H1 (cell line): ENCODE measurements around the gene TAS2R41. TPM values are rescaled to one million over a fixed set of nuclear protein-coding genes. Genes with fewer than 3 reads are reported as not detected.
"Not testable (repeated sequence)": the region's sequence is repeated elsewhere in the genome, so short reads cannot be mapped to it uniquely, and the experiment has no call there.

Experiments used
- CTCF ChIA-PET: fragments of 300-600 bp; sonication (Branson Sonifier 250); formaldehyde crosslinking; loops from one replicate; lab custom pipeline; 2021; ENCODE audit not compliant: partially characterized antibody; lab: Charles Lee
- POLR2A ChIA-PET: fragments of 300-600 bp; sonication (Branson Sonifier 250); formaldehyde crosslinking; loops from one replicate; lab custom pipeline; 2021; ENCODE audit warnings: inconsistent platforms; ENCODE audit not compliant: partially characterized antibody; lab: Charles Lee
- DNase-seq, 2 experiments: peaks; one replicate each; pipeline versions ENCODE4 v3.0.0 to v3.0.0-alpha.2; 2010 to 2022; ENCODE audit warnings: low spot score in 2 of 2, low read depth in 1 of 2, mixed read lengths in 1 of 2
- FAIRE-seq: peaks from 2 replicates; lab custom pipeline; 2011; peaks lifted over from hg19 to GRCh38; lab: Jason Lieb, UNC
- H2AFZ ChIP-seq: 2 replicates; pipeline ENCODE4 v1.8.1; 2012; ENCODE audit warnings: low read length, inconsistent platforms
- H2AK5ac ChIP-seq: 2 replicates; pipeline ENCODE4 v1.6.1; 2013; ENCODE audit warnings: low read depth, low read length
- H2BK120ac ChIP-seq: replicated peaks from 2 replicates; pipeline ENCODE3; 2013; ENCODE audit warnings: low read depth, low read length, inconsistent platforms
- H2BK12ac ChIP-seq: 2 replicates; pipeline ENCODE4 v1.6.1; 2013; ENCODE audit warnings: low read depth, low read length
- H2BK15ac ChIP-seq: 2 replicates; pipeline ENCODE4 v1.6.1; 2013; ENCODE audit warnings: low read length
- H2BK20ac ChIP-seq: 2 replicates; pipeline ENCODE4 v1.6.1; 2013; ENCODE audit warnings: low read length
- H2BK5ac ChIP-seq: 2 replicates; pipeline ENCODE4 v1.6.1; 2013; ENCODE audit warnings: low read depth, low read length
- H3K14ac ChIP-seq: 2 replicates; pipeline ENCODE4 v1.6.1; 2013; ENCODE audit warnings: inconsistent platforms; ENCODE audit not compliant: insufficient read length
- H3K18ac ChIP-seq: 2 replicates; pipeline ENCODE4 v1.6.1; 2013; ENCODE audit warnings: low read length; ENCODE audit errors: extremely low read depth
- H3K23ac ChIP-seq: 2 replicates; pipeline ENCODE4 v1.6.1; 2013; ENCODE audit warnings: inconsistent platforms; ENCODE audit not compliant: insufficient read length
- H3K23me2 ChIP-seq: 2 replicates; pipeline ENCODE4 v1.6.1; 2013; ENCODE audit warnings: low read depth, low read length
- H3K27ac ChIP-seq: 2 replicates; pipeline ENCODE4 v1.6.1; 2011; ENCODE audit warnings: low read depth, low read length, inconsistent platforms
- H3K27me3 ChIP-seq, 4 experiments: replicated peaks in 1 of 4; 1 replicate in 1 of 4; 2 replicates in 3 of 4; pipeline versions ENCODE4 v1.6.1 to v1.8.1; 2011 to 2013; ENCODE audit warnings: low read length in 3 of 4, mild to moderate bottlenecking in 3 of 4, inconsistent platforms in 2 of 4, mixed read lengths in 2 of 4, moderate library complexity in 1 of 4; ENCODE audit not compliant: control insufficient read depth in 3 of 4, insufficient read depth in 3 of 4; ENCODE audit errors: extremely low read depth in 1 of 4
- H3K36me3 ChIP-seq, 4 experiments: 2 replicates each; pipeline versions ENCODE4 v1.6.1 to v1.8.1; 2011 to 2013; ENCODE audit warnings: mild to moderate bottlenecking in 4 of 4, low read length in 3 of 4, moderate library complexity in 2 of 4, control low read depth in 1 of 4, inconsistent platforms in 1 of 4; ENCODE audit not compliant: insufficient read depth in 4 of 4, control insufficient read depth in 2 of 4
- H3K4ac ChIP-seq: replicated peaks from 2 replicates; pipeline ENCODE3; 2013; ENCODE audit warnings: low read length, low read depth, mixed read lengths, inconsistent platforms; ENCODE audit not compliant: insufficient read length
- H3K4me1 ChIP-seq, 4 experiments: replicated peaks in 1 of 4; 1 replicate in 1 of 4; 2 replicates in 3 of 4; pipeline versions ENCODE4 v1.6.1 to v1.8.1; 2011 to 2013; ENCODE audit warnings: low read length in 3 of 4, inconsistent platforms in 2 of 4, mixed read lengths in 1 of 4; ENCODE audit not compliant: insufficient read depth in 4 of 4, control insufficient read depth in 3 of 4
- H3K4me2 ChIP-seq, 2 experiments: 2 replicates each; pipeline versions ENCODE4 v1.6.1 to v1.8.1; 2011 to 2013; ENCODE audit warnings: low read depth in 2 of 2, low read length in 2 of 2, control low read depth in 1 of 2, inconsistent platforms in 1 of 2, mild to moderate bottlenecking in 1 of 2; ENCODE audit not compliant: insufficient read depth in 1 of 2
- H3K4me3 ChIP-seq, 4 experiments: fragments of 200-600, 300-600 bp in 1 of 4; sonication (generic), shearing (Covaris generic), sonication (Bioruptor Twin) in 1 of 4; 2 replicates each; pipeline versions ENCODE4 v1.5.1 to v1.8.1; 2011 to 2016; ENCODE audit warnings: low read length in 4 of 4, low read depth in 3 of 4, control low read depth in 2 of 4, inconsistent platforms in 2 of 4, mild to moderate bottlenecking in 2 of 4, mixed read lengths in 1 of 4, moderate library complexity in 1 of 4; ENCODE audit not compliant: insufficient read depth in 2 of 4; ENCODE audit errors: extremely low read depth in 1 of 4
- H3K56ac ChIP-seq: replicated peaks from 2 replicates; pipeline ENCODE3; 2013; ENCODE audit warnings: low read depth, mild to moderate bottlenecking, mixed read lengths, low read length, inconsistent platforms; ENCODE audit not compliant: insufficient read length
- H3K79me1 ChIP-seq: 2 replicates; pipeline ENCODE4 v1.6.1; 2013; ENCODE audit warnings: low read depth, low read length, control low read depth
- H3K79me2 ChIP-seq, 2 experiments: 2 replicates each; pipeline versions ENCODE4 v1.6.1 to v1.8.1; 2012 to 2013; ENCODE audit warnings: low read length in 2 of 2, mild to moderate bottlenecking in 2 of 2, inconsistent platforms in 1 of 2; ENCODE audit not compliant: insufficient read depth in 2 of 2, control insufficient read depth in 1 of 2
- H3K9ac ChIP-seq, 4 experiments: replicated peaks in 1 of 4; 1 replicate in 1 of 4; 2 replicates in 3 of 4; pipeline versions ENCODE4 v1.6.1 to v1.8.1; 2011 to 2013; ENCODE audit warnings: low read depth in 3 of 4, low read length in 3 of 4, control low read depth in 2 of 4, mild to moderate bottlenecking in 2 of 4, moderate library complexity in 2 of 4, inconsistent platforms in 1 of 4; ENCODE audit errors: extremely low read depth in 1 of 4
- H3K9me3 ChIP-seq, 2 experiments: 2 replicates each; pipeline versions ENCODE4 v1.6.1 to v1.8.1; 2012 to 2013; ENCODE audit warnings: mild to moderate bottlenecking in 2 of 2, moderate library complexity in 2 of 2, control low read depth in 1 of 2, inconsistent platforms in 1 of 2, low read depth in 1 of 2, low read length in 1 of 2, mixed read lengths in 1 of 2; ENCODE audit not compliant: insufficient read depth in 2 of 2
- H4K20me1 ChIP-seq, 2 experiments: replicated peaks in 1 of 2; 2 replicates each; pipeline versions ENCODE3 to v1.8.1; 2011 to 2013; ENCODE audit warnings: inconsistent platforms in 2 of 2, low read length in 2 of 2, mild to moderate bottlenecking in 1 of 2; ENCODE audit not compliant: insufficient read depth in 2 of 2, control insufficient read depth in 1 of 2
- H4K5ac ChIP-seq: 2 replicates; pipeline ENCODE4 v1.6.1; 2013; ENCODE audit warnings: low read length, low read depth, mixed read lengths, inconsistent platforms; ENCODE audit not compliant: insufficient read length
- H4K8ac ChIP-seq: 2 replicates; pipeline ENCODE4 v1.8.0; 2013; ENCODE audit warnings: mild to moderate bottlenecking, moderate library complexity, low read length, inconsistent platforms; ENCODE audit not compliant: insufficient read depth; ENCODE audit errors: extremely low read depth
- H4K91ac ChIP-seq: replicated peaks from 2 replicates; pipeline ENCODE3; 2013; ENCODE audit warnings: low read length, mixed read lengths, inconsistent platforms; ENCODE audit not compliant: insufficient read length
- CTBP2 ChIP-seq: IDR thresholded peaks from 2 replicates; pipeline ENCODE4 v1.7.0; 2011; ENCODE audit warnings: borderline replicate concordance, mild to moderate bottlenecking, moderate library complexity, mixed read lengths, low read length; ENCODE audit not compliant: insufficient read depth, insufficient read length
- SIRT6 ChIP-seq: IDR thresholded peaks from one replicate; pipeline ENCODE4 v1.7.1; 2012; ENCODE audit warnings: low read length, inconsistent platforms
- whole genome bisulfite sequencing, 2 experiments: shearing (Covaris generic) in 1 of 2; methylation state at CpG; one replicate each; pipeline versions ENCODE4 v1.1.6 to v1.1.7; 2013 to 2015; ENCODE audit warnings: low lambda C conversion rate in 2 of 2, mixed read lengths in 2 of 2, inconsistent platforms in 1 of 2, low coverage in 1 of 2, missing lambda C conversion rate in 1 of 2; ENCODE audit not compliant: insufficient replicate concordance in 2 of 2, insufficient coverage in 1 of 2, insufficient read length in 1 of 2; ENCODE audit errors: extremely low coverage in 1 of 2, missing lambda C conversion rate in 1 of 2; 5-methylcytosine and 5-hydroxymethylcytosine counted together
- polyA plus RNA-seq, 7 experiments: library from polyadenylated mRNA; depleted of rRNA in 3 of 7; stranded (reverse) in 5 of 7; unstranded in 2 of 7; fragments of >200 nt in 5 of 7; fragments of 200-250 nt in 2 of 7; gene quantifications; 1 replicate in 5 of 7; 2 replicates in 1 of 7; 4 replicates in 1 of 7; pipeline versions ENCODE4 v1.2.1 to v1.2.3, GENCODE V29; 2011 to 2013; ENCODE audit warnings: missing spikeins in 2 of 7, mixed read lengths in 2 of 7
- total RNA-seq: library from RNA; stranded (reverse); fragmentation: NEBNext Ultra II Directional; extraction: Animal tissue kit (Norgen Biotek cat#: 25700); gene quantifications from 2 replicates; pipeline ENCODE4 v1.2.1, GENCODE V29; 2021

TAS2R41 gene
- total and polyA plus RNA-seq, 2 of the 8 experiments (the other 6 are each of a cell fraction or from before 2014, with no cell fraction given), result 0.12 TPM; not detected in 1

- no peak for TF ChIP-seq CTBP2
- TF ChIP-seq SIRT6, result no peak
Observed at GRCh38 chr7:143467724-143468123, 9.9 kb upstream of the TAS2R41 start (continued).

GRCh38 chr7:143472071-143472689 is 5.5 kb upstream of the TAS2R41 start:
- H3K4me3 ChIP-seq, H3K79me1 ChIP-seq, H2AK5ac ChIP-seq, H3K27ac ChIP-seq, H3K4ac ChIP-seq, H3K79me2 ChIP-seq, H2BK12ac ChIP-seq, H3K4me2 ChIP-seq, H2BK5ac ChIP-seq, H3K14ac ChIP-seq, H4K91ac ChIP-seq, H3K9ac ChIP-seq, H3K4me1 ChIP-seq, H3K18ac ChIP-seq, POLR2A ChIA-PET, H4K20me1 ChIP-seq, H3K9me3 ChIP-seq, H2BK20ac ChIP-seq, H2BK15ac ChIP-seq, H3K23ac ChIP-seq, H3K56ac ChIP-seq, H3K23me2 ChIP-seq, H2BK120ac ChIP-seq, DNase-seq, H3K36me3 ChIP-seq, H4K5ac ChIP-seq, FAIRE-seq, H2AFZ ChIP-seq, H4K8ac ChIP-seq, H3K27me3 ChIP-seq: not testable (repeated sequence)
- CTCF ChIA-PET, result interaction anchor here (0.8 to 2.0 kb wide), 3 partner anchors 8 to 231 kb away, joined by 3 to 5 read pairs (median 3); no protein-coding TSS in a partner anchor
- WGBS, 2 experiments, result 87% methylated on average over 11 of the region's 11 CpGs; no CpG with 5 or more reads in 1 of the 2 experiments
